WERI-Rb-1 (cell line): ENCODE measurements around the gene TCTN2.

Experiments used
- DNase-seq: peaks from one replicate; pipeline ENCODE4 v3.0.0-alpha.2; 2020
- H3K27ac ChIP-seq: fragments of 250-450 bp; sonication (Bioruptor Pico); 2 replicates; pipeline ENCODE4 v1.5.1; 2020; ENCODE audit warnings: mild to moderate bottlenecking, moderate library complexity
- H3K27me3 ChIP-seq: fragments of 250-450 bp; sonication (Bioruptor Pico); 2 replicates; pipeline ENCODE4 v1.5.1; 2021; ENCODE audit warnings: mild to moderate bottlenecking, low read depth, moderate library complexity; ENCODE audit not compliant: insufficient read depth, severe bottlenecking
- H3K36me3 ChIP-seq: fragments of 250-450 bp; sonication (Bioruptor Pico); 2 replicates; pipeline ENCODE4 v1.5.1; 2020; ENCODE audit warnings: mild to moderate bottlenecking, moderate library complexity
- H3K4me3 ChIP-seq: 2 replicates; pipeline ENCODE4 v1.5.1; 2011; ENCODE audit warnings: low read depth, mild to moderate bottlenecking, control low read depth, low read length
- H3K9me3 ChIP-seq: fragments of 250-450 bp; sonication (Bioruptor Pico); 2 replicates; pipeline ENCODE4 v1.5.1; 2021; ENCODE audit warnings: mild to moderate bottlenecking, moderate library complexity; ENCODE audit not compliant: severe bottlenecking
- TF ChIP-seq, protein P1 (sequence below): IDR thresholded peaks from 2 replicates; pipeline ENCODE4 v1.5.1; 2011; ENCODE audit warnings: low read depth, mild to moderate bottlenecking, control low read depth, inconsistent platforms, low read length

The TCTN2 gene

DNA sequence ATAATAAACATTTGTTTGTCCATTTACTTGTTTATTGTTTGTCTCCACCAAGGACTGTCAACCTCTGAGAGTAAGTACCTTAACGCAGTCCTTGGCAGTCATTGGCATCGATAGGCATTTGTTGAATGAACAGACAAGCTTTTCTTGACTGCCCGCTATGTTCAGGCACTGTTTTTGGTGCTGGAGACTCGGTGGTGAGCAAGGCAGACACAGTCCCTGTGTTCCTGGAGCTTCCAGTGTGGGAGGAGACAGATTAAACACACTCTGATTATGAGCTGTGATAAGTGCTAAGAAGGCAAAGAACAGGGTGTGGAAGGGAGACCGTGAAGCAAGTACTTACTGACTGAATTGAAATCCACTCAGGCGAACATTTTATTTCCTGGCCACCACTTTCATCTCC is 42.5 kb downstream of the TCTN2 start:
- Histone ChIP-seq H3K9me3 (no peaks in the 10 kb centered on the region), H3K27me3 (no peaks in the 10 kb centered on the region), H3K4me3 (peak overlapping the region; percentile 90), H3K27ac (no peak overlapping the region), H3K36me3 (0 out of 2 replicates have a peak, but pooled peaks cover 4% of the 10 kb centered on the region)
- TF ChIP-seq, protein P1, sequence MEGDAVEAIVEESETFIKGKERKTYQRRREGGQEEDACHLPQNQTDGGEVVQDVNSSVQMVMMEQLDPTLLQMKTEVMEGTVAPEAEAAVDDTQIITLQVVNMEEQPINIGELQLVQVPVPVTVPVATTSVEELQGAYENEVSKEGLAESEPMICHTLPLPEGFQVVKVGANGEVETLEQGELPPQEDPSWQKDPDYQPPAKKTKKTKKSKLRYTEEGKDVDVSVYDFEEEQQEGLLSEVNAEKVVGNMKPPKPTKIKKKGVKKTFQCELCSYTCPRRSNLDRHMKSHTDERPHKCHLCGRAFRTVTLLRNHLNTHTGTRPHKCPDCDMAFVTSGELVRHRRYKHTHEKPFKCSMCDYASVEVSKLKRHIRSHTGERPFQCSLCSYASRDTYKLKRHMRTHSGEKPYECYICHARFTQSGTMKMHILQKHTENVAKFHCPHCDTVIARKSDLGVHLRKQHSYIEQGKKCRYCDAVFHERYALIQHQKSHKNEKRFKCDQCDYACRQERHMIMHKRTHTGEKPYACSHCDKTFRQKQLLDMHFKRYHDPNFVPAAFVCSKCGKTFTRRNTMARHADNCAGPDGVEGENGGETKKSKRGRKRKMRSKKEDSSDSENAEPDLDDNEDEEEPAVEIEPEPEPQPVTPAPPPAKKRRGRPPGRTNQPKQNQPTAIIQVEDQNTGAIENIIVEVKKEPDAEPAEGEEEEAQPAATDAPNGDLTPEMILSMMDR = no peak
- DNase-seq = peak; percentile 9

DNA sequence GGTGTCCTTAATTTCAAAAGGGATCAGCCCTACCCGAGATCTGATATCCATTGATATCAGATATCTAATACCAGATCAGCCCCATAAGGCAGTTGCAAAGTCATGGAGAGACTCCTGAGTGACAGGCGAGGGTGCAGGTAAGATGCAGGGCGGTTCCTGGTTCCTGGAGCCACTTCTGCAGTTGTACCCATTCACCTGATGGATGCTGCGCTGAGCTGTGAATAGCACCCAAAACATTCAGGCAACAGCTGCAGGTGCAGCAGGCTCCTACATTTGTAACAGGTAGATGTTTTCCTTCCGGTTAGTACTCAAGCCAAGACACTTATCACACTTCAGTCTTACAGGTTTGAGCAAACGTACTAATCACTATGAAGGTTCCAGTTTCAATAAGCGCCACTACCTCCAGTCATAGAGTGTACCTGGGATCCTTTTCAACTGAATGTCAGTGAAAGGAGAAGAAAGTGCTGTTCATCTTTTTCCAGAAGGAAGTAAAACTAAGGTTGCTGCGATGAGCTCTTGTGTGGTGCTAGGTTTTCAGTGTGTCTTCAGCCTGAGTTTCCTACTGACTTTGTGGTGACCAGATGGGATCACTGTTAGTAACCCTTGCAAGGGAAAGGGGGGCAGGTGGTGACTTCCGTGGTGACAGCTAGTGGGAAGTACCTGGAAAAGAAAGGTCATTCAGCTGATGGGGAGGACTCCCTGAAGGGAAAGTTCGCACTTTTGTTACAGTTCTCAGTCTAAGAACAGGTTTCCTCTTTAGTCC is 43.1 kb downstream of the TCTN2 start:
- no peaks in the 10 kb centered on the region for H3K9me3 ChIP-seq
- H3K27ac ChIP-seq = no peak overlapping the region
- H3K4me3 ChIP-seq = no peak overlapping the region
- H3K27me3 ChIP-seq = no peaks in the 10 kb centered on the region
- no peak for DNase-seq
- TF ChIP-seq, protein P1 = no peak
- H3K36me3 ChIP-seq = peaks cover 6% of the 10 kb centered on the region

DNA sequence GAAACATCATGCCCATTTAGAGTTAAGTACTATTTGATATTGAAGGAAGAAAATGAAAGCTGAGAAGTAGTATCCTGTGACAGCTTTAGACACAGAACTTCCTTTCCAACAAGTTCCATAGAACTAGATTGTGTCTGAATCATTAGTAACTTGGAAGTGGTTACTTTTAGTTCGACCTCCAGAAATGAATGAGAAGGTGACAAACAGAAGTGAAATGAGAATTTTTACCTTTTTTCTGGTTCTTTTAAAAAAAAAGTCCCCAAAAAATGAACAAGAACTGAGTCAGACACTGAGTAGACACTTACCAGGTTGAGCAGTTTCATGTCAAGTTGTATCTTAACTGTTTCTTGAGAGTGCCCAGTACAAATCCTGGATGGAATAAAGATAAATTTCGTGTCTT is 44.3 kb downstream of the TCTN2 start:
- Histone ChIP-seq H3K27me3 (no peaks in the 10 kb centered on the region), H3K4me3 (no peak overlapping the region), H3K9me3 (no peaks in the 10 kb centered on the region), H3K36me3 (peaks cover 8% of the 10 kb centered on the region), H3K27ac (no peak overlapping the region)
- TF ChIP-seq, protein P1 = no peak
- no peak for DNase-seq

DNA sequence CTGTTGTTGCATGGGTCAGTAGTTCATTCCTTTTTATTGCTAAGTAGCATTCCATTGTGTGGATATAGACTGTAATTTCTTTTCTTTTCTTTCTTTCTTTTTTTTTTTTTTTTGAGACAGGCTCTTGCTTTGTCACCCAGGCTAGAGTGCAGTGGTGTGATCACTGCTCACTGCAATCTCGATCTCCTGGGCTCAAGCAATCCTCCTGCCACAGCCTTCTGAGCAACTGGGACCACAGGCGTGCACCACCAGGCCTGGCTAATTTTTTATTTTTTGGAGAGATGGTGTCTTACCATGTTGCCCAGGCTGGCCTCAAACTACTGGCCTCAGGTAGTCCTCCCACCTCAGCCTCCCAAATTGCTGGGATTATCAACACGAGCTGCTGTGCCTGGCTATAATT is 46.4 kb downstream of the TCTN2 start:
- no peaks in the 10 kb centered on the region for H3K27me3 ChIP-seq
- no peak for DNase-seq
- no peak overlapping the region for H3K4me3 ChIP-seq
- no peaks in the 10 kb centered on the region for H3K9me3 ChIP-seq
- peaks cover 10% of the 10 kb centered on the region for H3K36me3 ChIP-seq
- TF ChIP-seq, protein P1 = no peak
- no peak overlapping the region for H3K27ac ChIP-seq

DNA sequence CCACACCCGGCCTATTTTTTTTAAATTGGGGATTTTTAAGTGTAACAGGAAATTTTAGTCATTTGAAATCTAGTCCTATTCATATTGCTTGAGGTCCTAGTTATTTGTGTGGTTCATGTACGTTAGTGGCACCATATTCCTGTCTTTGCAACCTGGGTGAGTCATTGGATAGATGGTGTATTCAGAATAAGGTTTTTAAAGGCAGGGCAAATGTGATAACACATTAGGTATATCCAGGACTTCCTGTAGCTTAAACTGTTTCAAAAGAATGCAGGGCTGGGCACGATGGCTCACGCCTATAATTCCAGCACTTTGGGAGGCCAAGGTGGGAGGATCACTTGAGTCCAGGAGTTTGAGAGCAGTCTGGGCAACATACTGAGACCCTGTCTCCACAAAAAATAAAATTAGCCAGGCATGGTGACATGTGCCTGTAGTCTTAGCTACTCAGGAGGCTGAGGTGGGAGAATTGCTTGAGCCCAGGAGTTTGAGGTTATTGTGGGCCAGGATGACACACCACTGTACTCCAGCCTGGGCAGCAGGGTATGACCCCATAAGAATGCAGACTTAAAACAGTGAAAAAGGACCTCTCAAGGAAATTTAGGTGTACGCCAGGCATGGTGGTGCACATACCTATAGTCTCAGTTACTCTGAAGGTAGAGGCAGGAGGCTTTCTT is 49.4 kb downstream of the TCTN2 start:
- Histone ChIP-seq H3K36me3 (peaks cover 26% of the 10 kb centered on the region), H3K9me3 (no peaks in the 10 kb centered on the region), H3K27me3 (no peaks in the 10 kb centered on the region), H3K4me3 (no peak overlapping the region), H3K27ac (no peak overlapping the region)
- no peak for DNase-seq
- TF ChIP-seq, protein P1 = no peak
